GM20000 (cell line): ENCODE data around the gene CSMD2.

Experiments
- DNase-seq: peaks from one replicate; pipeline ENCODE4 v3.0.0; 2012; ENCODE audit warnings: low spot score
- CTCF ChIP-seq: IDR thresholded peaks from 2 replicates; pipeline ENCODE4 v1.5.1; 2012; ENCODE audit warnings: mild to moderate bottlenecking, control low read depth; ENCODE audit errors: extremely low read depth, missing control alignments

Gene CSMD2

GRCh38 chr1:33815061-33815460, 350.0 kb downstream of the CSMD2 start:
- no peak for TF ChIP-seq CTCF
- DNase-seq = no peak

DNA sequence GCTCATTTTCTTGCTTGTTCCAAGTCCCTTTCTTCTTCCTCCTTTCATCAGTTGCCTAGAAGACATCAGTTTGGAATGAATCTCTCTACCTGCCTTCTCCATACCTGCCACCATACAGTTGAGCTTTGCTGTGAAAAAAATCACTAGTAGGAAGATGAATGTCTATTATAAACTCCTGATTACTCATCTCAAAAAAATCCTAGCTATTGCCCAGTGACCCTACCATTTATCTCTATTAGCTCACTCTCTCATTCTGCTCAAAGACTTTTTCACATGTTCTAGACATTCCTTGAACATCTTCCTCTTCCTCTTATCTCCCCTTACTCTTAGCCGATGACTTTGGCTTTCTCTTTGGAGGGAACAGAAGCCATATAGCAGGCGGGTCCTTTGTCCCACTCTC, 350.9 kb downstream of the CSMD2 start:
- no peak for TF ChIP-seq CTCF
- DNase-seq = no peak

DNA sequence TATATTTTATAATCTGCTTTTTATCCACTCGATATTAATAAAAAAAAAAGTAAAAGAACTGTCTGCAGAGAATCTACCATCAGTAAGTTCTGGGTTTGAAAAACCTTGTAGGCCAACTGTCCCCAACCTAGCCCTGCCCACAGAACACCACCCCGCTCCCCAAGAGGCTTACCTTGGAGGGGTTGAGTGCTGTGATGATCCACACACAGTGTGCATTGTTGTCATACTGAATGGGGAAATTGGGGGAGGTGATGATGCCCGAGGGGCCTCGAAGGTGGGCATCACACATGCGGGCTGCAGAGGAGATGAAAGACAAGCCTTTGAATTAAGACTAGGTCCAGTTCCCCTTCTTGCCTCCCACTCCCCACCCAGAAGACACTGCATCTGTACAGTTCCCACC, 354.5 kb downstream of the CSMD2 start:
- TF ChIP-seq CTCF = no peak
- no peak for DNase-seq

DNA sequence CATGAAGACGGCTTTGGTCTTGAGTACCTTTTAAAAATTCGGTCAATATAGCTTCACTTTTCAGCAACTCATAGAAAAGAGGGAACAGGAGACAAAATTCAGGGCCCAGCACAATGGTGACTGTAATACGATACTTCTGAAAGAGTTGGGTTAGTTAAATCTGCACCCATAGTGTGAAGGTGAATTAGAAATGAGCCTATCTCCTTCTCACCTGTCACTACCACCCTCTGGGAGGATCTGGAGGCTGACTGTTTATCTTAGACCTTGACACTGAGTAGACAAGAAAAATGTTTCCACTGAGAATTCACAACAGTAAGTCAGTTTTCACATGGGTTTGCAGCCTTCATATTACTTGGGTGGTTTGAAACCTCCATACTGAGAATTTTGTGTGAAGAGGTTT, 359.0 kb downstream of the CSMD2 start:
- TF ChIP-seq CTCF = no peak
- no peak for DNase-seq

- DNase-seq = no peak
- TF ChIP-seq CTCF = no peak
Observed at GRCh38 chr1:33802268-33802667, 362.8 kb downstream of the CSMD2 start.

GRCh38 chr1:33797849-33798248, 367.2 kb downstream of the CSMD2 start:
- no peak for TF ChIP-seq CTCF
- DNase-seq = no peak

DNA sequence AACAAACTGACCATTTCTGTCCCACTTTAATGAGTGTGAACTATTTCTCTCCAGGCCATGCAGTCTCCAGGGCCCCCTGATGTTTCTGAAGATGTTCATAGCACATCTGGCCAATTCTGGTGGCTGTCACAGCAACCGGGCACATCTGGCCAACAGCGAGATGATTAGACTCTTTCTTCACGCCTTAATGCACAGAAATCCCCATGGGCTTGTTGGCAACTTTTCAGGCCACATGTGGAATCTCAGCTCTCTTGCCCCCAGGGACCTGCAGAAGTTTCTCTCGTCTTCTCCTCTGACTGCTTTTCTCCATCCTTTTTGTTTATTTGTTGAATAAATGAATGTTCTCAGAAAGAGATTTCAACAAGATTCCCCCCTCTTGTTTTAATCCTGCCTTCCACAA, 372.4 kb downstream of the CSMD2 start:
- DNase-seq = no peak

More for the DNA sequence above, 372.4 kb downstream of the CSMD2 start:
- no peak for TF ChIP-seq CTCF
